H1 (cell line): ENCODE measurements around the gene OGDHL. TPM values are rescaled to one million over a fixed set of nuclear protein-coding genes. Genes with fewer than 3 reads are reported as not detected.

ENCODE experiments used
- CTCF ChIA-PET: fragments of 300-600 bp; sonication (Branson Sonifier 250); formaldehyde crosslinking; loops from one replicate; lab custom pipeline; 2021; ENCODE audit not compliant: partially characterized antibody; lab: Charles Lee
- POLR2A ChIA-PET: fragments of 300-600 bp; sonication (Branson Sonifier 250); formaldehyde crosslinking; loops from one replicate; lab custom pipeline; 2021; ENCODE audit warnings: inconsistent platforms; ENCODE audit not compliant: partially characterized antibody; lab: Charles Lee
- DNase-seq, 2 experiments: peaks; one replicate each; pipeline versions ENCODE4 v3.0.0 to v3.0.0-alpha.2; 2010 to 2022; ENCODE audit warnings: low spot score in 2 of 2, low read depth in 1 of 2, mixed read lengths in 1 of 2
- FAIRE-seq: peaks from 2 replicates; lab custom pipeline; 2011; peaks lifted over from hg19 to GRCh38; lab: Jason Lieb, UNC
- H2AFZ ChIP-seq: 2 replicates; pipeline ENCODE4 v1.8.1; 2012; ENCODE audit warnings: low read length, inconsistent platforms
- H2AK5ac ChIP-seq: 2 replicates; pipeline ENCODE4 v1.6.1; 2013; ENCODE audit warnings: low read depth, low read length
- H2BK120ac ChIP-seq: replicated peaks from 2 replicates; pipeline ENCODE3; 2013; ENCODE audit warnings: low read depth, low read length, inconsistent platforms
- H2BK12ac ChIP-seq: 2 replicates; pipeline ENCODE4 v1.6.1; 2013; ENCODE audit warnings: low read depth, low read length
- H2BK15ac ChIP-seq: 2 replicates; pipeline ENCODE4 v1.6.1; 2013; ENCODE audit warnings: low read length
- H2BK20ac ChIP-seq: 2 replicates; pipeline ENCODE4 v1.6.1; 2013; ENCODE audit warnings: low read length
- H2BK5ac ChIP-seq: 2 replicates; pipeline ENCODE4 v1.6.1; 2013; ENCODE audit warnings: low read depth, low read length
- H3K14ac ChIP-seq: 2 replicates; pipeline ENCODE4 v1.6.1; 2013; ENCODE audit warnings: inconsistent platforms; ENCODE audit not compliant: insufficient read length
- H3K18ac ChIP-seq: 2 replicates; pipeline ENCODE4 v1.6.1; 2013; ENCODE audit warnings: low read length; ENCODE audit errors: extremely low read depth
- H3K23ac ChIP-seq: 2 replicates; pipeline ENCODE4 v1.6.1; 2013; ENCODE audit warnings: inconsistent platforms; ENCODE audit not compliant: insufficient read length
- H3K23me2 ChIP-seq: 2 replicates; pipeline ENCODE4 v1.6.1; 2013; ENCODE audit warnings: low read depth, low read length
- H3K27ac ChIP-seq: 2 replicates; pipeline ENCODE4 v1.6.1; 2011; ENCODE audit warnings: low read depth, low read length, inconsistent platforms
- H3K27me3 ChIP-seq, 4 experiments: replicated peaks in 1 of 4; 1 replicate in 1 of 4; 2 replicates in 3 of 4; pipeline versions ENCODE4 v1.6.1 to v1.8.1; 2011 to 2013; ENCODE audit warnings: low read length in 3 of 4, mild to moderate bottlenecking in 3 of 4, inconsistent platforms in 2 of 4, mixed read lengths in 2 of 4, moderate library complexity in 1 of 4; ENCODE audit not compliant: control insufficient read depth in 3 of 4, insufficient read depth in 3 of 4; ENCODE audit errors: extremely low read depth in 1 of 4
- H3K36me3 ChIP-seq, 4 experiments: 2 replicates each; pipeline versions ENCODE4 v1.6.1 to v1.8.1; 2011 to 2013; ENCODE audit warnings: mild to moderate bottlenecking in 4 of 4, low read length in 3 of 4, moderate library complexity in 2 of 4, control low read depth in 1 of 4, inconsistent platforms in 1 of 4; ENCODE audit not compliant: insufficient read depth in 4 of 4, control insufficient read depth in 2 of 4
- H3K4ac ChIP-seq: replicated peaks from 2 replicates; pipeline ENCODE3; 2013; ENCODE audit warnings: low read length, low read depth, mixed read lengths, inconsistent platforms; ENCODE audit not compliant: insufficient read length
- H3K4me1 ChIP-seq, 4 experiments: replicated peaks in 1 of 4; 1 replicate in 1 of 4; 2 replicates in 3 of 4; pipeline versions ENCODE4 v1.6.1 to v1.8.1; 2011 to 2013; ENCODE audit warnings: low read length in 3 of 4, inconsistent platforms in 2 of 4, mixed read lengths in 1 of 4; ENCODE audit not compliant: insufficient read depth in 4 of 4, control insufficient read depth in 3 of 4
- H3K4me2 ChIP-seq, 2 experiments: 2 replicates each; pipeline versions ENCODE4 v1.6.1 to v1.8.1; 2011 to 2013; ENCODE audit warnings: low read depth in 2 of 2, low read length in 2 of 2, control low read depth in 1 of 2, inconsistent platforms in 1 of 2, mild to moderate bottlenecking in 1 of 2; ENCODE audit not compliant: insufficient read depth in 1 of 2
- H3K4me3 ChIP-seq, 4 experiments: fragments of 200-600, 300-600 bp in 1 of 4; sonication (generic), shearing (Covaris generic), sonication (Bioruptor Twin) in 1 of 4; 2 replicates each; pipeline versions ENCODE4 v1.5.1 to v1.8.1; 2011 to 2016; ENCODE audit warnings: low read length in 4 of 4, low read depth in 3 of 4, control low read depth in 2 of 4, inconsistent platforms in 2 of 4, mild to moderate bottlenecking in 2 of 4, mixed read lengths in 1 of 4, moderate library complexity in 1 of 4; ENCODE audit not compliant: insufficient read depth in 2 of 4; ENCODE audit errors: extremely low read depth in 1 of 4
- H3K56ac ChIP-seq: replicated peaks from 2 replicates; pipeline ENCODE3; 2013; ENCODE audit warnings: low read depth, mild to moderate bottlenecking, mixed read lengths, low read length, inconsistent platforms; ENCODE audit not compliant: insufficient read length
- H3K79me1 ChIP-seq: 2 replicates; pipeline ENCODE4 v1.6.1; 2013; ENCODE audit warnings: low read depth, low read length, control low read depth
- H3K79me2 ChIP-seq, 2 experiments: 2 replicates each; pipeline versions ENCODE4 v1.6.1 to v1.8.1; 2012 to 2013; ENCODE audit warnings: low read length in 2 of 2, mild to moderate bottlenecking in 2 of 2, inconsistent platforms in 1 of 2; ENCODE audit not compliant: insufficient read depth in 2 of 2, control insufficient read depth in 1 of 2
- H3K9ac ChIP-seq, 4 experiments: replicated peaks in 1 of 4; 1 replicate in 1 of 4; 2 replicates in 3 of 4; pipeline versions ENCODE4 v1.6.1 to v1.8.1; 2011 to 2013; ENCODE audit warnings: low read depth in 3 of 4, low read length in 3 of 4, control low read depth in 2 of 4, mild to moderate bottlenecking in 2 of 4, moderate library complexity in 2 of 4, inconsistent platforms in 1 of 4; ENCODE audit errors: extremely low read depth in 1 of 4
- H3K9me3 ChIP-seq, 2 experiments: 2 replicates each; pipeline versions ENCODE4 v1.6.1 to v1.8.1; 2012 to 2013; ENCODE audit warnings: mild to moderate bottlenecking in 2 of 2, moderate library complexity in 2 of 2, control low read depth in 1 of 2, inconsistent platforms in 1 of 2, low read depth in 1 of 2, low read length in 1 of 2, mixed read lengths in 1 of 2; ENCODE audit not compliant: insufficient read depth in 2 of 2
- H4K20me1 ChIP-seq, 2 experiments: replicated peaks in 1 of 2; 2 replicates each; pipeline versions ENCODE3 to v1.8.1; 2011 to 2013; ENCODE audit warnings: inconsistent platforms in 2 of 2, low read length in 2 of 2, mild to moderate bottlenecking in 1 of 2; ENCODE audit not compliant: insufficient read depth in 2 of 2, control insufficient read depth in 1 of 2
- H4K5ac ChIP-seq: 2 replicates; pipeline ENCODE4 v1.6.1; 2013; ENCODE audit warnings: low read length, low read depth, mixed read lengths, inconsistent platforms; ENCODE audit not compliant: insufficient read length
- H4K8ac ChIP-seq: 2 replicates; pipeline ENCODE4 v1.8.0; 2013; ENCODE audit warnings: mild to moderate bottlenecking, moderate library complexity, low read length, inconsistent platforms; ENCODE audit not compliant: insufficient read depth; ENCODE audit errors: extremely low read depth
- H4K91ac ChIP-seq: replicated peaks from 2 replicates; pipeline ENCODE3; 2013; ENCODE audit warnings: low read length, mixed read lengths, inconsistent platforms; ENCODE audit not compliant: insufficient read length
- ATF2 ChIP-seq: IDR thresholded peaks from 2 replicates; pipeline ENCODE4 v1.6.1; 2012; ENCODE audit warnings: low read length, inconsistent platforms
- BACH1 ChIP-seq: IDR thresholded peaks from 2 replicates; pipeline ENCODE4 v1.6.1; 2012; ENCODE audit warnings: low read length, improper control_type of control experiment
- CTBP2 ChIP-seq: IDR thresholded peaks from 2 replicates; pipeline ENCODE4 v1.7.0; 2011; ENCODE audit warnings: borderline replicate concordance, mild to moderate bottlenecking, moderate library complexity, mixed read lengths, low read length; ENCODE audit not compliant: insufficient read depth, insufficient read length
- EGR1 ChIP-seq: IDR thresholded peaks from 2 replicates; pipeline ENCODE4 v1.6.1; 2011; ENCODE audit warnings: low read depth, low read length, borderline replicate concordance
- EP300 ChIP-seq, 2 experiments: IDR thresholded peaks; 1 replicate in 1 of 2; 2 replicates in 1 of 2; pipeline ENCODE4 v1.6.1; 2011 to 2012; ENCODE audit warnings: low read depth in 2 of 2, low read length in 2 of 2, mild to moderate bottlenecking in 2 of 2, borderline replicate concordance in 1 of 2, inconsistent platforms in 1 of 2, moderate library complexity in 1 of 2
- SP1 ChIP-seq: IDR thresholded peaks from 2 replicates; pipeline ENCODE4 v1.6.1; 2011; ENCODE audit warnings: low read depth, low read length
- SUZ12 ChIP-seq: fragments of 200-600 bp; sonication (generic); IDR thresholded peaks from 2 replicates; pipeline ENCODE4 v1.6.1; 2012; ENCODE audit warnings: mild to moderate bottlenecking, inconsistent platforms, low read length, moderate library complexity, mixed read lengths
- YY1 ChIP-seq: IDR thresholded peaks from 2 replicates; pipeline ENCODE4 v1.6.1; 2011; ENCODE audit warnings: low read depth, mild to moderate bottlenecking, low read length
- WGBS, 2 experiments: shearing (Covaris generic) in 1 of 2; methylation state at CpG; one replicate each; pipeline versions ENCODE4 v1.1.6 to v1.1.7; 2013 to 2015; ENCODE audit warnings: low lambda C conversion rate in 2 of 2, mixed read lengths in 2 of 2, inconsistent platforms in 1 of 2, low coverage in 1 of 2, missing lambda C conversion rate in 1 of 2; ENCODE audit not compliant: insufficient replicate concordance in 2 of 2, insufficient coverage in 1 of 2, insufficient read length in 1 of 2; ENCODE audit errors: extremely low coverage in 1 of 2, missing lambda C conversion rate in 1 of 2; 5-methylcytosine and 5-hydroxymethylcytosine counted together
- polyA plus RNA-seq, 7 experiments: library from polyadenylated mRNA; depleted of rRNA in 3 of 7; stranded (reverse) in 5 of 7; unstranded in 2 of 7; fragments of >200 nt in 5 of 7; fragments of 200-250 nt in 2 of 7; gene quantifications; 1 replicate in 5 of 7; 2 replicates in 1 of 7; 4 replicates in 1 of 7; pipeline versions ENCODE4 v1.2.1 to v1.2.3, GENCODE V29; 2011 to 2013; ENCODE audit warnings: missing spikeins in 2 of 7, mixed read lengths in 2 of 7
- total RNA-seq: library from RNA; stranded (reverse); fragmentation: NEBNext Ultra II Directional; extraction: Animal tissue kit (Norgen Biotek cat#: 25700); gene quantifications from 2 replicates; pipeline ENCODE4 v1.2.1, GENCODE V29; 2021
- TF ChIP-seq, protein P1 (sequence below): IDR thresholded peaks from 2 replicates; pipeline ENCODE4 v1.6.1; 2012; ENCODE audit warnings: inconsistent platforms

The OGDHL gene
- total and polyA plus RNA-seq, 2 of the 8 experiments (the other 6 are each of a cell fraction or from before 2014, with no cell fraction given), result 16.1 to 16.6 TPM

DNA sequence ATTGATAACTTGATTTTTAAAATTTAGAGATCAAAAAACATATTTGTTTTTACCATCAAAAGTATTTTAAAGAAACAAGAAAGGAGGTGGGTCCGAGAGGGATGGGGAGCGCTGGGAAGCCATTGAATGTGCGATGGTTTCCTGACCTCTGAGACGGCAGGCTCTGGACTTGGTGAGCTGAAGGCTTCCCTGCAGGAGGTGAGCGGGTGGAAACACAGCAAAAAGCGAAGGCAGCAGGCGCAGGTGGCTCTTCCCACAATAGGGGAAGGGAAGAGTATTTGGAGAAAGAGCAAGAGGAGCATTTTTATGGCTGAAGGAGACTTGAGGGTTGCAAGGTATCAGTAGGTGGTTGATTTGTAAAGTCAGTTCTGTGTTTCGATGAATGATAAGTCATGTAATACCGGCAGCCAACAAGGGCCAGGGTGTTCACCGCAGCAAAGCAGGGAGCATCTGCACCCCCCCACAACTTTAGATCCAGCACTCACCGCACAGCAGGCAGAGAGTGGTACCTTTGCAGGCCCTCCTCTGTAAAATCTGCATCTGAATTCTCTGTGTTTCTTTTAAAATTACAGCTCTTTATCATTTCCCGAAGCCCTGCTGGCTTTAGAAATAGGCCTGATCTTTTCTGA, 72.1 kb downstream of the OGDHL start:
- Histone ChIP-seq H3K27me3 (peaks cover 52 to 69% (median 64%) of the 10 kb centered on the region in 4 experiments), H2AFZ (no peak overlapping the region)
- POLR2A ChIA-PET, result interaction anchor here (1.3 to 1.5 kb wide), 5 partner anchors 10 to 94 kb away, joined by 3 to 4 read pairs (median 3); partner anchors contain the start of genes C10orf53 and SLC18A3
- TF ChIP-seq ATF2 (0 out of 2 replicates have a peak, but pooled peaks have one; percentile 17), EGR1 (0 out of 2 replicates have a peak, but pooled peaks have one; percentile 47), YY1 (peak; percentile 30; the same call in 1 of the 2 replicates), SUZ12 (no peak), EP300 (IDR thresholded peaks at IDR 0.05; ENCODE audit: borderline replicate concordance in 1 of 2, low read depth in 2 of 2, low read length in 2 of 2) (peak in 1 of 2 experiments; percentile 68; a peak in 1 of 3 replicates), CTBP2 (peak; percentile 33), SP1 (peak; percentile 56), BACH1 (no peak)
- TF ChIP-seq, protein P1, sequence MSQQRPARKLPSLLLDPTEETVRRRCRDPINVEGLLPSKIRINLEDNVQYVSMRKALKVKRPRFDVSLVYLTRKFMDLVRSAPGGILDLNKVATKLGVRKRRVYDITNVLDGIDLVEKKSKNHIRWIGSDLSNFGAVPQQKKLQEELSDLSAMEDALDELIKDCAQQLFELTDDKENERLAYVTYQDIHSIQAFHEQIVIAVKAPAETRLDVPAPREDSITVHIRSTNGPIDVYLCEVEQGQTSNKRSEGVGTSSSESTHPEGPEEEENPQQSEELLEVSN, result 0 out of 2 replicates have a peak, but pooled peaks have one; percentile 22

More for the DNA sequence above, 72.1 kb downstream of the OGDHL start:
- Histone ChIP-seq H3K4me2 (peak overlapping the region; percentile 67 to 73), H2BK12ac (no peak overlapping the region; the same call in 1 of the 2 replicates), H4K91ac (no peak overlapping the region), H3K4me3 (peak overlapping the region in 3 of 4 experiments; percentile 26 to 51 (median 35); a peak in 6 of 8 replicates), H2BK5ac (no peak overlapping the region), H4K20me1 (peaks cover 5 to 10% of the 10 kb centered on the region in 2 experiments), H2AK5ac (no peak overlapping the region), H3K9me3 (peaks cover 8 to 18% of the 10 kb centered on the region in 2 experiments; a peak in 3 of 4 replicates), H3K36me3 (peaks cover 0 to 7% (median 0%) of the 10 kb centered on the region in 4 experiments; a peak in 1 of 8 replicates), H3K23me2 (no peaks in the 10 kb centered on the region), H2BK20ac (no peak overlapping the region), H3K27ac (no peak overlapping the region), H2BK120ac (no peak overlapping the region), H4K8ac (no peak overlapping the region), H3K56ac (no peak overlapping the region), H3K23ac (no peak overlapping the region), H3K79me1 (no peaks in the 10 kb centered on the region), H3K14ac (no peak overlapping the region), H3K4me1 (peaks cover 22 to 36% (median 25%) of the 10 kb centered on the region in 4 experiments), H3K18ac (no peak overlapping the region), H4K5ac (no peak overlapping the region), H3K4ac (no peak overlapping the region), H3K9ac (no peak overlapping the region), H3K79me2 (no peaks in the 10 kb centered on the region), H2BK15ac (no peak overlapping the region)
- CTCF ChIA-PET, result interaction anchor here (1.0 to 2.1 kb wide), 7 partner anchors 9 to 97 kb away, joined by 3 to 10 read pairs (median 7); no protein-coding TSS in a partner anchor
- DNase-seq (peak; percentile 51 to 62), FAIRE-seq (peak; percentile 88)
- WGBS, 2 experiments, result 4% methylated on average over 12 of the region's 12 CpGs; no CpG with 5 or more reads in 1 of the 2 experiments
